Mesodermal cell (in vitro differentiated cells): ENCODE data around the gene DAO. TPM values are rescaled to one million over a fixed set of nuclear protein-coding genes. Genes with fewer than 3 reads are reported as not detected.
A peak's percentile ranks its signal among the peaks of the same experiment; 100 is the strongest.

Source experiments
- H3K27ac ChIP-seq: 2 replicates; pipeline ENCODE4 v1.7.0; 2013; ENCODE audit warnings: mild to moderate bottlenecking, low read depth, low read length, moderate library complexity; ENCODE audit not compliant: severe bottlenecking
- H3K36me3 ChIP-seq: 2 replicates; pipeline ENCODE4 v1.7.1; 2013; ENCODE audit warnings: mild to moderate bottlenecking, low read length, moderate library complexity; ENCODE audit not compliant: control insufficient read depth, insufficient read depth
- H3K4me1 ChIP-seq: one replicate; pipeline ENCODE4 v1.7.1; 2013; ENCODE audit warnings: mild to moderate bottlenecking, low read length; ENCODE audit not compliant: insufficient read depth, control insufficient read depth, poor library complexity, severe bottlenecking
- H3K4me3 ChIP-seq: 2 replicates; pipeline ENCODE4 v1.7.0; 2013; ENCODE audit warnings: low read length, control low read depth, mild to moderate bottlenecking; ENCODE audit not compliant: insufficient read depth, poor library complexity, severe bottlenecking; ENCODE audit errors: extremely low read depth
- H3K9me3 ChIP-seq: 2 replicates; pipeline ENCODE4 v1.7.1; 2013; ENCODE audit warnings: mild to moderate bottlenecking, low read length, moderate library complexity; ENCODE audit not compliant: control insufficient read depth
- WGBS, 2 experiments: methylation state at CpG; one replicate each; pipeline ENCODE4 v1.1.5; 2013; ENCODE audit warnings: missing lambda C conversion rate in 2 of 2; ENCODE audit not compliant: insufficient coverage in 2 of 2; 5-methylcytosine and 5-hydroxymethylcytosine counted together
- polyA plus RNA-seq, 2 experiments: library from polyadenylated mRNA; stranded (reverse); fragments of 50-300 nt; gene quantifications; one replicate each; pipeline ENCODE4 v1.2.3, GENCODE V29; 2013

Gene DAO
- polyA plus RNA-seq (2013, experiment 1 of 2): not detected
- not detected for polyA plus RNA-seq (2013, experiment 2 of 2)

DNA sequence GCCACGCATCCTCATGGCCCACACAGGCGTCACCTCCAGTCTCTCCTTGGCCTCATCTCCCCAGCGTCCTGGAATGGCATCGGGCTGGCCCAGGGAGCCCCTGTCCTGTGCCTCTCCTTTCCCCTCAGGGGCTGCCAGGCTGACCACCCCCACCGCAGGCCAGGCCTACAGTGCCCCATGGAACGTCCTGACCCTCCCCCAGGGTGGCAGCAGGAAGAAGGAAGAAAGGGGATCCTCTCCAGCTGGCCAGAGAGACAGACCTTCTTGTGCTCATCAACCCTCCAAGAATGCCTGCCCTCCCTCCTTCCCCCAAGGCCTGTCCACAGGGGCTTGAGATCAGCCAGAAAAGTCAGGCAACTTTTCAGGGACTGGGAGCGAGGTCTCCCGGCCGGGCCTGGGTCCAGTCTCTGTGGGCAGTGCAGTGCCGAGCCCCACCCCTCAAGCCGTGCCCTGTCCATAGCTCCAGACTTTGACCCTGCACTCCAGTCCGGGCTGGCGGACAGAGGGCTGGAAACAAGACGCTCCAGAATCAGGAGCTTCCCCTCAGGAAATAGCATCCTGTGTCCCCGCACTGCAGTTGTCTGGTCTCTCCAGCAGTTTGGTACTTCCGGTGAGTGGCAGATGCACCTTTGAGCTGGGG is at the start of gene DAO:
DAO (plus strand) TSS at position 478 of the 640 bp plus-strand sequence. CDS start 4,915 bp downstream, outside the sequence.
- no peaks in the 10 kb centered on the region for H3K9me3 ChIP-seq
- no peak within 1 kb of the TSS for H3K4me3 ChIP-seq
- H3K36me3 ChIP-seq: no peaks in the 10 kb centered on the region
- 81 to 93% methylated on average over 10 to 15 of the region's 16 CpGs for WGBS, 2 experiments
- no peak within 1 kb of the TSS for H3K27ac ChIP-seq
- peaks cover 7% of the 10 kb centered on the region for H3K4me1 ChIP-seq

DNA sequence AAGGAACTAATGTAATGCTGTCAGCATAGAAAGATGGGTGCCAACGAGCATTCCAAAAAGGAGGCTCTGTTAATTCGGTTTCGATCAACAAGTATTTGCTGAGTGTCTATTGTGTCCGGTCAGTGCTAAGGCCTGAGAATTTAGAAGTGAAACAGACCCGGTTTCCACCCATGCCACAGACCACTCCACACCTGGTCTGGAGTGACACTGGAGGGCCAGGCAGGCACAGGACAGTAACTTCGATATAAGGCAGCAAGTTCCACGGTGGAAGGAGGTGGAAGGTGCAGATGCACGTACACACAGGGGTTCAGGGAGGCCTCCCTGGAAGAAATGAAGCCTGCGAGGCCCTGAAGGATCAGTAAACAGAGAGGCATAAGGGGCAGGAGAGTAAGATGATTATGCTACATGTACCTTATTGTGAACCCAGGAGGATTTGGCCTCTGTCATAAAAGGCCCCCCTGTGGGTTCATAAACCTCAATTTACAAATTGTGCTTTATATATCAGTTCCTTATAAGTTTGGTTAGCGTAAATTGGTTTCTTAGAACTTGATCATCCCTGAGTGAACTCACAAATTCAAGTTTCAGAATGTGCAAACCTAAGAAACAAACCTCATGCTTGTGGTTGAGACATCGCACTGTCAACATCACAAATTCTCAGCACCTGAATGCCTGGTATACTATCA is 48.4 kb upstream of the DAO start:
- Histone ChIP-seq H3K9me3 (no peaks in the 10 kb centered on the region), H3K36me3 (peaks cover 79% of the 10 kb centered on the region), H3K27ac (no peak overlapping the region), H3K4me1 (peaks cover 71% of the 10 kb centered on the region), H3K4me3 (no peak overlapping the region)
- WGBS, 2 experiments: 97% methylated on average over 9 to 10 of the region's 11 CpGs

DNA sequence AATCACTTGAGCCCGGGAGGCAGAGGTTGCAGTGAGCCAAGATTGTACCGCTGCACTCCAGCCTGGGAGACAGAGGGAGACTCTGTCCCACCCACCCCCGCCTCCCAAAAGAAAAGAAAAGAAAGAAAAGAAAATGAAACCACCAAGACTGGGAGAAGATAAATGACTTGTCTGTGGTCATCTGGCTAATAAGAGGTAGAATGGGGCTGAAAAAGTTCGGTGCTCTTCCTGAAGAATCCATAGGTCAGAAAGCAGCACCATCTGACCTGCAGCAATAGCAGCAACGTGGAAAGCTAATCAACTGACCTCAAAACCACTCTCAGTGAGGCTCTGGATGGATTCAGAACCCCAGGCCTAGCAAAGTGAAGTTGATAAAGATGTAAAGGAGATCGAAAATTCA is 47.7 kb upstream of the DAO start:
- peaks cover 69% of the 10 kb centered on the region for H3K4me1 ChIP-seq
- no peak overlapping the region for H3K4me3 ChIP-seq
- H3K27ac ChIP-seq: peak overlapping the region; percentile 99
- peaks cover 84% of the 10 kb centered on the region for H3K36me3 ChIP-seq
- WGBS, 2 experiments: 89 to 95% methylated on average over 1 to 2 of the region's 6 CpGs
- H3K9me3 ChIP-seq: no peaks in the 10 kb centered on the region

DNA sequence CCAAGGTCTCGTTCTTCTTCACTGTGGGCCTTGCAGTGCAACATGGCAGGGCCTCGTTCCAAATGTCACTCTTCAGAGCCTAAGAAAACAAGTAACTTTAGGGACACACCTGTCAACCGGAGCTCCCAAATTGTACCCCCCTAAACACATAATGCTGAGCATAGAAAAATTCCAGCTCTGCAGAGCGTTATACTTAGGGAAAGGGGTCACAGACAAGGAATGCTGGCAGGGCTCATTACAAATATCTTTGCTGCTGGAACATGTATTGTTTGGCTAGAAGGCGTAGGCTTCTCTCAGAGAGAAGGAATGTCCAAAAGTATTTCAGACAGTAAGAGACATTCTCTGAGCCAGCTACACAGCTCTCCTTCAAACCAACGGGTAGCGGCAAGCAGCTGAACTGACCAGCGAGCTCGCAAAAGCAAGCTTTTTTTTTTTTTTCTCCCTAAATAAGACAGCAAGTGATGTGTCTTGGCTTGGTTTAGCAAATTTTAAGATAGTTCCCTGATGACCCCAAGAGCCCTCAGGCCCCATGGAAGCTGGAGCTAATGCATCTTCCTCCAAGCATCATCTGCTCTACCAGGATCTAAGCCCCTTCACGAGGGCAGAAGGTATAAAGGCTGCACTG is 47.0 kb upstream of the DAO start:
- Histone ChIP-seq H3K27ac (peak overlapping the region; percentile 99), H3K4me1 (peaks cover 69% of the 10 kb centered on the region), H3K4me3 (no peak overlapping the region), H3K9me3 (no peaks in the 10 kb centered on the region), H3K36me3 (peaks cover 81% of the 10 kb centered on the region)
- WGBS, 2 experiments: 71 to 86% methylated on average over 5 to 6 of the region's 10 CpGs

DNA sequence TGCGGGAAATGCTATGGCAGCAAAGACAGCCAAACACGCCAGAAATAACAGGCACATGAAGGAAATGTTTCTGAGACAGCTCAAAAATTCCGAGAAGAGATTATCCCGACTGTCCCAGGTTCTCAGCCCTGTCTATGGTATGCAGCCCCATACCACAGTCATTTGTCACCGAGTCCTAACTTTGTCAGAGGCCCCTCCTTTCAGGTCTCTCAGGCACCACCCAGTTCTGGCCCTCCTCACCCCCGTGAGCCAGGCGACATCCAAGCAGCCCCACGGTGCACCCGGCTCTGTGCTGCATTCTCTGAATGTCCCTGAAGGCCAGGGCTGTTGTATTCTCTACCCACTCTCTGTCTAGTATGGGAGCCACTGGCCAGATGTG is 46.5 kb upstream of the DAO start:
- 37 to 47% methylated on average over 7 to 8 of the region's 9 CpGs for WGBS, 2 experiments
- Histone ChIP-seq H3K9me3 (no peaks in the 10 kb centered on the region), H3K4me3 (no peak overlapping the region), H3K36me3 (peaks cover 76% of the 10 kb centered on the region), H3K27ac (peak overlapping the region; percentile 99), H3K4me1 (peaks cover 68% of the 10 kb centered on the region)

DNA sequence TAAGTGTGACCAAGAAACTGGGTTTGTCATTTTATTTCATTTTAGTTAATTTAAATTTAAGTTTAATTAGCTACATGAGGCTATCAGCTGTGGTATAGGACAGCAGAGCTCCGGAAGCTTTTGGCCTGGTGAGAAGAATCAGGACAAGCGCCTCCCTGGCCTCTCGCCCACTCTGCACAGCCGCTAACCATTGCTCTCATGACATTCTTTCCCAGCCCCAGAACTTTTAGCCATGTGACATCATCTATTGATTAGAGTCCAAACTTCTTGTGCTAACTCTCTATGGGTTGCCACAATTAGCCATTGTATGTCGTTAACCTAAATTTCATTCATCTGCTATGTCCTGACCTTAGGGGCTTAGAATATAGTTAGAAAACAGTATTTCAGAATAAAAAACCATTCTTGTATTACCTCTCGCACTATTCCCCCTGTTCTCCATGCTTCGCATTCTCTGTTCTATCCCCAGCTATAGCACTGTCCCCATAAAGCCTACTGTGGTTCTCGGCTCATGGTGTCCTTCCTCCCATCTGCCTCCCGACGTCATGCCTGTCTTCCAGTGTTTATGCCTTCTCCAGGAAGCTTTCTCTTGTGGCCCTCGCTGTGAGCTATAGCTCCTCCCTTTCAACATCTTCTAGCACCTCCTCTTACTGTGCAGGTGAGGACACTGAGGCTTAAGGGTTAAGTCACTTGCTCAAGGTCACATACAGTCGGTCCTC is 46.0 kb upstream of the DAO start:
- peaks cover 72% of the 10 kb centered on the region for H3K4me1 ChIP-seq
- peaks cover 72% of the 10 kb centered on the region for H3K36me3 ChIP-seq
- H3K4me3 ChIP-seq: no peak overlapping the region
- no peaks in the 10 kb centered on the region for H3K9me3 ChIP-seq
- WGBS, 2 experiments: 92 to 95% methylated on average over 8 to 9 of the region's 12 CpGs
- H3K27ac ChIP-seq: peak overlapping the region; percentile 99

DNA sequence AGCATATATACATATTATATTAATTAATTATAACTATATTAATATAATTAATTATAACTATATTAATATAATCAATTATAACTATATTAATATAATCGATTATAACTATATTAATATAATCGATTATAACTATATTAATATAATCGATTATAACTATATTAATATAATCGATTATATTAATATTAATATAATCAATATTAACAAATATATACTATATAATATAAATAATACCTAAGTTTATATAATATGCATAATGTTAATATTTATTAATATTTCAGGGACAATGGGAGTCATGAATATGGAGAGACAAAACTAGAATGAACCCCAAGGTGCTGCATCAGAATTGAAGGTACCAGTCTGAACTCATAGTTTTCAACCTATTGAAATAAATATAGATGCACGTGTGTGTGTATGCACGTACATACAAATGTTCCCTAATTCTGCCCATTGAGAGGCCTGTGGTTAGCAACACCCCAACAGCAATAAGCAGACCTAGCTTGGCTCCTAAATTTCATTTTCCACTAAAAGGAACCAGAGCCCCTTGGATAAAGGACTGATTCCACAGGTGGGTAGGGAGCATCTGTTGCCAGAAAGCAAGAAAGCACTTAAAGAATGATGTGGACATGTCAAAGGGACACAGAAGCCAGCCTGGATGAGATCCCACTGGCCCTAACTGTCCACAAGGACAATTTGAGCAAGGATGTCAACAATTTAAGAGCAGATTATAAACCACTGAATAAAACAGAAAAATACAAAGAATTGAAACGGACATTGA is 43.8 kb upstream of the DAO start:
- Histone ChIP-seq H3K36me3 (peaks cover 63% of the 10 kb centered on the region), H3K27ac (peak overlapping the region; percentile 57), H3K4me3 (no peak overlapping the region), H3K9me3 (no peaks in the 10 kb centered on the region), H3K4me1 (peaks cover 86% of the 10 kb centered on the region)
- no CpG with 5 or more reads among the region's 7 CpGs for WGBS, 2 experiments

DNA sequence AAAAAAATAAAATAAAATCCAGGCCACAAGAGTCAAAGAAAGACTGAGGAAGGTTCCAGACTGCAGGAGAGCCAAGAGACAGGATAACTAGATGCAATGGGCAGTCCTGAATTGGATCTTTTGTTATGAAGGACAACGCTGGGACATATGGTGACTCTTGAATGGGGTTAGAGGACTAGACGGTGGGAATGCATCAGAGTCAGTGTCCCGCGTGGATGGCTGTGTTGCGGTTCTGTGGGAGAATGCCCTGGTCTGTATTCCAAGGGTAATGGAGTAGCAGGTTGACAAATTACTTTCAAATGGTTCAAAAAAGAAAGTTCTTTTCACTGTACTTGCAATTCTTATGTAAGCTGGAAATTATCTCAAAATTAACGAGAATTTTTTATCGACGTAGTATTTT is 42.7 kb upstream of the DAO start:
- peaks cover 61% of the 10 kb centered on the region for H3K36me3 ChIP-seq
- 94 to 98% methylated on average over 5 of the region's 8 CpGs for WGBS, 2 experiments
- no peaks in the 10 kb centered on the region for H3K9me3 ChIP-seq
- peaks cover 82% of the 10 kb centered on the region for H3K4me1 ChIP-seq
- no peak overlapping the region for H3K4me3 ChIP-seq
- H3K27ac ChIP-seq: peak overlapping the region; percentile 97

DNA sequence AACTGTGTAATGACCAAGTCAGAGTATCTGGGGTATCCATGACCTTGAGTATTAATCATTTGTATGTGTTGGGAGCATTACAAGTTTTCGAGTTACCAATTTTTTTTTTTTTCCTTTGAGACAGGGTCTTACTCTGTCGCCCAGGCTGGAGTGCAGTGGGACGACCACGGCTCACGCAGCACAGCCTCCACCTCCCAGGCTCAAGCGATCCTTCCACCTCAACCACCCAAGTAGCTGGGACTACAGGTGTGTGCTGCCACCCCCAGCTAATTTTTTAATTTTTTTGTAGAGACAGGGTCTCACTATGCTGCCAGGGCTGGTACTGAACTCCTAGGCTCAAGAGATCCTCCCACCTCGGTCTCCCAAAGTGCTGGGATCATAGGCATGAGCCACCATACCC is 42.2 kb upstream of the DAO start:
- WGBS, 2 experiments: 98 to 100% methylated on average over 1 to 6 of the region's 7 CpGs
- Histone ChIP-seq H3K4me1 (peaks cover 81% of the 10 kb centered on the region), H3K4me3 (no peak overlapping the region), H3K9me3 (no peaks in the 10 kb centered on the region), H3K27ac (peak overlapping the region; percentile 97), H3K36me3 (peaks cover 61% of the 10 kb centered on the region)
